SK-N-MC (cell line): ENCODE results near the gene FREM2.

ENCODE experiments used
- EZH2 ChIP-seq: fragments of 200-600 bp; sonication (generic); IDR thresholded peaks from one replicate; pipeline ENCODE4 v1.6.1; 2017; ENCODE audit warnings: antibody characterized with exemption
- POLR2AphosphoS5 ChIP-seq: IDR thresholded peaks from 2 replicates; pipeline ENCODE4 v1.6.1; 2012; ENCODE audit warnings: mild to moderate bottlenecking, low read depth, low read length, borderline replicate concordance

GRCh38 chr13:38693168-38693567 lies 6.3 kb downstream of the FREM2 start:
- no peak for TF ChIP-seq EZH2
- no peak for TF ChIP-seq POLR2AphosphoS5
